NT2/D1 (cell line): ENCODE data around the gene OTOP3.

Experiments
- SUZ12 ChIP-seq: IDR thresholded peaks from 2 replicates; pipeline ENCODE4 v1.6.1; 2011; ENCODE audit not compliant: insufficient read length, insufficient read depth; ENCODE audit errors: extremely low read depth
- YY1 ChIP-seq: IDR thresholded peaks from 2 replicates; pipeline ENCODE4 v1.6.1; 2011; ENCODE audit not compliant: insufficient read length, insufficient read depth
- ZNF274 ChIP-seq: IDR thresholded peaks from 2 replicates; pipeline ENCODE4 v1.6.1; 2011; ENCODE audit warnings: mild to moderate bottlenecking, low read depth, low read length

GRCh38 chr17:74971069-74971841 is 35.6 kb downstream of the OTOP3 start:
- no peak for TF ChIP-seq ZNF274
- TF ChIP-seq SUZ12 = no peak
- no peak for TF ChIP-seq YY1
